Loucy (cell line): ENCODE data around the gene TPSB2.

Source experiments
- H2AFZ ChIP-seq: fragments of 200-600 bp; sonication (generic); 2 replicates; pipeline ENCODE4 v1.6.0; 2016; ENCODE audit warnings: antibody characterized with exemption, mild to moderate bottlenecking, low read length, moderate library complexity
- H3F3A ChIP-seq: fragments of 200-600 bp; 2 replicates; pipeline ENCODE4 v1.6.0; 2016; ENCODE audit warnings: antibody characterized with exemption, low read depth, mild to moderate bottlenecking
- H3K27me3 ChIP-seq: fragments of 200-600 bp; sonication (generic); 2 replicates; pipeline ENCODE4 v1.6.1; 2014; ENCODE audit warnings: low read length, mild to moderate bottlenecking; ENCODE audit not compliant: insufficient read depth, poor library complexity, severe bottlenecking
- H3K36me3 ChIP-seq: fragments of 200-600 bp; sonication (generic); 2 replicates; pipeline ENCODE4 v1.6.1; 2016; ENCODE audit warnings: low read length; ENCODE audit not compliant: insufficient read depth
- H3K4me1 ChIP-seq: fragments of 200-600 bp; sonication (generic); 2 replicates; pipeline ENCODE4 v1.5.1; 2014; ENCODE audit warnings: low read length, mild to moderate bottlenecking; ENCODE audit not compliant: insufficient read depth, poor library complexity, severe bottlenecking
- H3K4me2 ChIP-seq: fragments of 200-600 bp; sonication (generic); 2 replicates; pipeline ENCODE4 v1.6.0; 2014; ENCODE audit warnings: antibody characterized with exemption, low read length, low read depth, mild to moderate bottlenecking; ENCODE audit not compliant: poor library complexity, severe bottlenecking
- H3K4me3 ChIP-seq: fragments of 200-600 bp; sonication (generic); 2 replicates; pipeline ENCODE4 v1.5.1; 2014; ENCODE audit warnings: low read length, mild to moderate bottlenecking, mixed read lengths; ENCODE audit not compliant: poor library complexity, severe bottlenecking
- H3K79me2 ChIP-seq: fragments of 200-600 bp; sonication (generic); 2 replicates; pipeline ENCODE4 v1.6.1; 2014; ENCODE audit warnings: low read length; ENCODE audit not compliant: insufficient read depth
- H3K9ac ChIP-seq: fragments of 200-600 bp; sonication (generic); 2 replicates; pipeline ENCODE4 v1.6.0; 2014; ENCODE audit warnings: mild to moderate bottlenecking, low read depth, low read length, moderate library complexity; ENCODE audit not compliant: poor library complexity, severe bottlenecking
- H3K9me2 ChIP-seq: fragments of 200-600 bp; sonication (generic); replicated peaks from 2 replicates; pipeline ENCODE4 v1.6.1; 2016; ENCODE audit warnings: low read depth, low read length, mixed read lengths
- H3K9me3 ChIP-seq: fragments of 200-600 bp; sonication (generic); 2 replicates; pipeline ENCODE4 v1.6.1; 2014; ENCODE audit warnings: mild to moderate bottlenecking, antibody characterized with exemption, low read length, low read depth; ENCODE audit not compliant: insufficient read depth
- H4K20me1 ChIP-seq: fragments of 200-600 bp; sonication (generic); 2 replicates; pipeline ENCODE4 v1.6.0; 2014; ENCODE audit warnings: antibody characterized with exemption, low read length, mild to moderate bottlenecking; ENCODE audit not compliant: insufficient read depth, poor library complexity, severe bottlenecking
- CTCF ChIP-seq: fragments of 200-600 bp; sonication (generic); conservative IDR thresholded peaks from 2 replicates; pipeline ENCODE4 v1.5.1; 2014; ENCODE audit warnings: mild to moderate bottlenecking, antibody characterized with exemption, low read length
- EZH2phosphoT487 ChIP-seq: fragments of 200-600 bp; IDR thresholded peaks from 2 replicates; pipeline ENCODE4 v1.6.1; 2018; ENCODE audit warnings: antibody characterized with exemption, mild to moderate bottlenecking, moderate library complexity, borderline replicate concordance

TPSB2 gene

GRCh38 chr16:1261131-1261892 is 31.3 kb upstream of the TPSB2 start:
- H2AFZ ChIP-seq: no peak overlapping the region
- H3K4me2 ChIP-seq: no peak overlapping the region
- no peaks in the 10 kb centered on the region for H3K9me2 ChIP-seq
- H3K9me3 ChIP-seq: no peaks in the 10 kb centered on the region
- H3K36me3 ChIP-seq: no peaks in the 10 kb centered on the region
- no peaks in the 10 kb centered on the region for H3K27me3 ChIP-seq
- H3K9ac ChIP-seq: no peak overlapping the region
- H3K4me3 ChIP-seq: no peak overlapping the region
- H3K4me1 ChIP-seq: no peaks in the 10 kb centered on the region
- H3K79me2 ChIP-seq: no peaks in the 10 kb centered on the region
- TF ChIP-seq CTCF (no peak), EZH2phosphoT487 (no peak)
- no peaks in the 10 kb centered on the region for H4K20me1 ChIP-seq
- no peaks in the 10 kb centered on the region for H3F3A ChIP-seq

GRCh38 chr16:1260101-1260680 is 30.2 kb upstream of the TPSB2 start:
- TF ChIP-seq EZH2phosphoT487 (no peak), CTCF (no peak)
- no peaks in the 10 kb centered on the region for H3K79me2 ChIP-seq
- no peak overlapping the region for H3K4me3 ChIP-seq
- no peak overlapping the region for H3K9ac ChIP-seq
- no peaks in the 10 kb centered on the region for H4K20me1 ChIP-seq
- no peak overlapping the region for H2AFZ ChIP-seq
- H3F3A ChIP-seq: no peaks in the 10 kb centered on the region
- no peaks in the 10 kb centered on the region for H3K9me3 ChIP-seq
- no peaks in the 10 kb centered on the region for H3K27me3 ChIP-seq
- no peaks in the 10 kb centered on the region for H3K4me1 ChIP-seq
- no peak overlapping the region for H3K4me2 ChIP-seq
- no peaks in the 10 kb centered on the region for H3K36me3 ChIP-seq
- H3K9me2 ChIP-seq: no peaks in the 10 kb centered on the region

- H3F3A ChIP-seq: no peaks in the 10 kb centered on the region
- no peaks in the 10 kb centered on the region for H3K4me1 ChIP-seq
- no peak for TF ChIP-seq CTCF
- TF ChIP-seq EZH2phosphoT487: no peak
- no peak overlapping the region for H3K9ac ChIP-seq
- H3K36me3 ChIP-seq: no peaks in the 10 kb centered on the region
- H3K9me3 ChIP-seq: no peaks in the 10 kb centered on the region
- no peak overlapping the region for H3K4me3 ChIP-seq
- H3K9me2 ChIP-seq: no peaks in the 10 kb centered on the region
- no peak overlapping the region for H3K4me2 ChIP-seq
- no peaks in the 10 kb centered on the region for H4K20me1 ChIP-seq
- no peak overlapping the region for H2AFZ ChIP-seq
- H3K79me2 ChIP-seq: no peaks in the 10 kb centered on the region
- H3K27me3 ChIP-seq: no peaks in the 10 kb centered on the region
Measured at GRCh38 chr16:1259760-1260068, 29.7 kb upstream of the TPSB2 start.
